ENCODE measurements around the gene ST6GALNAC3. TPM values are rescaled to one million over a fixed set of nuclear protein-coding genes. Genes with fewer than 3 reads are reported as not detected.
"Not testable (repeated sequence)": the region's sequence is repeated elsewhere in the genome, so short reads cannot be mapped to it uniquely, and the experiment has no call there.

The ST6GALNAC3 gene
- total and polyA plus RNA-seq, 2 donors = 1.2 to 1.8 TPM

GRCh38 chr1:76109901-76110560, 35.5 kb downstream of the ST6GALNAC3 start:
- WGBS = 45% methylated on average over 2 of the region's 2 CpGs
- no peak for DNase-seq (ENCODE audit: low read depth in 6 of 9, low spot score in 9 of 9)
- Histone ChIP-seq H3K27me3 (ENCODE audit: control insufficient read depth in 2 of 2, insufficient read depth in 1 of 2, low read length in 1 of 2) (no peaks in the 10 kb centered on the region), H3K4me1 (ENCODE audit: control insufficient read depth in 2 of 2, insufficient read depth in 2 of 2, low read length in 2 of 2) (no peaks in the 10 kb centered on the region), H3K4me3 (ENCODE audit: low read length in 2 of 2) (no peak overlapping the region), H3K36me3 (ENCODE audit: control insufficient read depth in 2 of 2, insufficient read depth in 2 of 2, low read length in 1 of 2) (no peaks in the 10 kb centered on the region), H3K9me3 (ENCODE audit: control insufficient read depth in 2 of 2, insufficient read depth in 1 of 2, low read length in 1 of 2) (no peaks in the 10 kb centered on the region), H3K27ac (ENCODE audit: low read depth in 1 of 2, low read length in 1 of 2) (no peak overlapping the region)

- H3K36me3 ChIP-seq (ENCODE audit: control insufficient read depth in 2 of 2, insufficient read depth in 2 of 2, low read length in 1 of 2) = no peaks in the 10 kb centered on the region
- H3K27ac ChIP-seq (ENCODE audit: low read depth in 1 of 2, low read length in 1 of 2) = no peak overlapping the region
- no peaks in the 10 kb centered on the region for H3K9me3 ChIP-seq (ENCODE audit: control insufficient read depth in 2 of 2, insufficient read depth in 1 of 2, low read length in 1 of 2)
- DNase-seq (ENCODE audit: low read depth in 6 of 9, low spot score in 9 of 9) = no peak
- H3K4me1 ChIP-seq (ENCODE audit: control insufficient read depth in 2 of 2, insufficient read depth in 2 of 2, low read length in 2 of 2) = no peaks in the 10 kb centered on the region
- no peaks in the 10 kb centered on the region for H3K27me3 ChIP-seq (ENCODE audit: control insufficient read depth in 2 of 2, insufficient read depth in 1 of 2, low read length in 1 of 2)
- no peak overlapping the region for H3K4me3 ChIP-seq (ENCODE audit: low read length in 2 of 2)
- WGBS = 95% methylated on average over 1 of the region's 1 CpG
Measured at GRCh38 chr1:76110666-76111065, 36.1 kb downstream of the ST6GALNAC3 start.

- WGBS = 99% methylated on average over 25 of the region's 35 CpGs
- H3K27ac ChIP-seq (ENCODE audit: low read depth in 1 of 2, low read length in 1 of 2); H3K4me3 ChIP-seq (ENCODE audit: low read length in 2 of 2); H3K4me1 ChIP-seq (ENCODE audit: control insufficient read depth in 2 of 2, insufficient read depth in 2 of 2, low read length in 2 of 2); H3K36me3 ChIP-seq (ENCODE audit: control insufficient read depth in 2 of 2, insufficient read depth in 2 of 2, low read length in 1 of 2); H3K27me3 ChIP-seq (ENCODE audit: control insufficient read depth in 2 of 2, insufficient read depth in 1 of 2, low read length in 1 of 2); H3K9me3 ChIP-seq (ENCODE audit: control insufficient read depth in 2 of 2, insufficient read depth in 1 of 2, low read length in 1 of 2); DNase-seq (ENCODE audit: low read depth in 6 of 9, low spot score in 9 of 9): not testable (repeated sequence)
Measured at GRCh38 chr1:76112321-76112720, 37.8 kb downstream of the ST6GALNAC3 start.

GRCh38 chr1:76113446-76113845, 38.9 kb downstream of the ST6GALNAC3 start:
- Histone ChIP-seq H3K27me3 (ENCODE audit: control insufficient read depth in 2 of 2, insufficient read depth in 1 of 2, low read length in 1 of 2) (no peaks in the 10 kb centered on the region), H3K27ac (ENCODE audit: low read depth in 1 of 2, low read length in 1 of 2) (no peak overlapping the region), H3K36me3 (ENCODE audit: control insufficient read depth in 2 of 2, insufficient read depth in 2 of 2, low read length in 1 of 2) (no peaks in the 10 kb centered on the region), H3K4me1 (ENCODE audit: control insufficient read depth in 2 of 2, insufficient read depth in 2 of 2, low read length in 2 of 2) (no peaks in the 10 kb centered on the region), H3K9me3 (ENCODE audit: control insufficient read depth in 2 of 2, insufficient read depth in 1 of 2, low read length in 1 of 2) (no peaks in the 10 kb centered on the region), H3K4me3 (ENCODE audit: low read length in 2 of 2) (no peak overlapping the region)
- no peak for DNase-seq (ENCODE audit: low read depth in 6 of 9, low spot score in 9 of 9)

GRCh38 chr1:76115171-76115570, 40.6 kb downstream of the ST6GALNAC3 start:
- Histone ChIP-seq H3K36me3 (ENCODE audit: control insufficient read depth in 2 of 2, insufficient read depth in 2 of 2, low read length in 1 of 2) (no peaks in the 10 kb centered on the region), H3K4me3 (ENCODE audit: low read length in 2 of 2) (no peak overlapping the region), H3K27me3 (ENCODE audit: control insufficient read depth in 2 of 2, insufficient read depth in 1 of 2, low read length in 1 of 2) (no peaks in the 10 kb centered on the region), H3K4me1 (ENCODE audit: control insufficient read depth in 2 of 2, insufficient read depth in 2 of 2, low read length in 2 of 2) (no peaks in the 10 kb centered on the region), H3K27ac (ENCODE audit: low read depth in 1 of 2, low read length in 1 of 2) (no peak overlapping the region), H3K9me3 (ENCODE audit: control insufficient read depth in 2 of 2, insufficient read depth in 1 of 2, low read length in 1 of 2) (no peaks in the 10 kb centered on the region)
- WGBS = 96% methylated on average over 2 of the region's 2 CpGs
- DNase-seq (ENCODE audit: low read depth in 6 of 9, low spot score in 9 of 9) = no peak

GRCh38 chr1:76121850-76122249, 47.3 kb downstream of the ST6GALNAC3 start:
- no peak overlapping the region for H3K4me3 ChIP-seq (ENCODE audit: low read length in 2 of 2)
- no peak for DNase-seq (ENCODE audit: low read depth in 6 of 9, low spot score in 9 of 9)
- no peaks in the 10 kb centered on the region for H3K9me3 ChIP-seq (ENCODE audit: control insufficient read depth in 2 of 2, insufficient read depth in 1 of 2, low read length in 1 of 2)
- no peaks in the 10 kb centered on the region for H3K27me3 ChIP-seq (ENCODE audit: control insufficient read depth in 2 of 2, insufficient read depth in 1 of 2, low read length in 1 of 2)
- no peaks in the 10 kb centered on the region for H3K4me1 ChIP-seq (ENCODE audit: control insufficient read depth in 2 of 2, insufficient read depth in 2 of 2, low read length in 2 of 2)
- H3K27ac ChIP-seq (ENCODE audit: low read depth in 1 of 2, low read length in 1 of 2) = no peak overlapping the region
- 94% methylated on average over 5 of the region's 5 CpGs for WGBS
- H3K36me3 ChIP-seq (ENCODE audit: control insufficient read depth in 2 of 2, insufficient read depth in 2 of 2, low read length in 1 of 2) = no peaks in the 10 kb centered on the region

GRCh38 chr1:76122271-76122670, 47.7 kb downstream of the ST6GALNAC3 start:
- H3K9me3 ChIP-seq (ENCODE audit: control insufficient read depth in 2 of 2, insufficient read depth in 1 of 2, low read length in 1 of 2) = no peaks in the 10 kb centered on the region
- DNase-seq (ENCODE audit: low read depth in 6 of 9, low spot score in 9 of 9) = no peak
- no peaks in the 10 kb centered on the region for H3K27me3 ChIP-seq (ENCODE audit: control insufficient read depth in 2 of 2, insufficient read depth in 1 of 2, low read length in 1 of 2)
- no peaks in the 10 kb centered on the region for H3K4me1 ChIP-seq (ENCODE audit: control insufficient read depth in 2 of 2, insufficient read depth in 2 of 2, low read length in 2 of 2)
- no peak overlapping the region for H3K27ac ChIP-seq (ENCODE audit: low read depth in 1 of 2, low read length in 1 of 2)
- WGBS = 88% methylated on average over 5 of the region's 5 CpGs
- no peak overlapping the region for H3K4me3 ChIP-seq (ENCODE audit: low read length in 2 of 2)
- H3K36me3 ChIP-seq (ENCODE audit: control insufficient read depth in 2 of 2, insufficient read depth in 2 of 2, low read length in 1 of 2) = no peaks in the 10 kb centered on the region

GRCh38 chr1:76123411-76124064, 49.0 kb downstream of the ST6GALNAC3 start:
- not testable (repeated sequence) for H3K9me3 ChIP-seq (ENCODE audit: control insufficient read depth in 2 of 2, insufficient read depth in 1 of 2, low read length in 1 of 2)

GRCh38 chr1:76124196-76124595, 49.6 kb downstream of the ST6GALNAC3 start:
- 99% methylated on average over 7 of the region's 7 CpGs for WGBS
- Histone ChIP-seq H3K36me3 (ENCODE audit: control insufficient read depth in 2 of 2, insufficient read depth in 2 of 2, low read length in 1 of 2) (no peaks in the 10 kb centered on the region), H3K9me3 (ENCODE audit: control insufficient read depth in 2 of 2, insufficient read depth in 1 of 2, low read length in 1 of 2) (no peaks in the 10 kb centered on the region), H3K27ac (ENCODE audit: low read depth in 1 of 2, low read length in 1 of 2) (no peak overlapping the region), H3K4me3 (ENCODE audit: low read length in 2 of 2) (no peak overlapping the region), H3K4me1 (ENCODE audit: control insufficient read depth in 2 of 2, insufficient read depth in 2 of 2, low read length in 2 of 2) (no peaks in the 10 kb centered on the region), H3K27me3 (ENCODE audit: control insufficient read depth in 2 of 2, insufficient read depth in 1 of 2, low read length in 1 of 2) (no peaks in the 10 kb centered on the region)
- no peak for DNase-seq (ENCODE audit: low read depth in 6 of 9, low spot score in 9 of 9)

More at GRCh38 chr1:76123411-76124064, 49.0 kb downstream of the ST6GALNAC3 start:
- H3K4me1 ChIP-seq (ENCODE audit: control insufficient read depth in 2 of 2, insufficient read depth in 2 of 2, low read length in 2 of 2); H3K27ac ChIP-seq (ENCODE audit: low read depth in 1 of 2, low read length in 1 of 2); H3K36me3 ChIP-seq (ENCODE audit: control insufficient read depth in 2 of 2, insufficient read depth in 2 of 2, low read length in 1 of 2); DNase-seq (ENCODE audit: low read depth in 6 of 9, low spot score in 9 of 9); H3K4me3 ChIP-seq (ENCODE audit: low read length in 2 of 2); H3K27me3 ChIP-seq (ENCODE audit: control insufficient read depth in 2 of 2, insufficient read depth in 1 of 2, low read length in 1 of 2): not testable (repeated sequence)
- WGBS = 96% methylated on average over 5 of the region's 5 CpGs
